Measurements from ENCODE around the gene B3GAT3.
"Not testable (repeated sequence)": the region's sequence is repeated elsewhere in the genome, so short reads cannot be mapped to it uniquely, and the experiment has no call there.

B3GAT3 gene

DNA sequence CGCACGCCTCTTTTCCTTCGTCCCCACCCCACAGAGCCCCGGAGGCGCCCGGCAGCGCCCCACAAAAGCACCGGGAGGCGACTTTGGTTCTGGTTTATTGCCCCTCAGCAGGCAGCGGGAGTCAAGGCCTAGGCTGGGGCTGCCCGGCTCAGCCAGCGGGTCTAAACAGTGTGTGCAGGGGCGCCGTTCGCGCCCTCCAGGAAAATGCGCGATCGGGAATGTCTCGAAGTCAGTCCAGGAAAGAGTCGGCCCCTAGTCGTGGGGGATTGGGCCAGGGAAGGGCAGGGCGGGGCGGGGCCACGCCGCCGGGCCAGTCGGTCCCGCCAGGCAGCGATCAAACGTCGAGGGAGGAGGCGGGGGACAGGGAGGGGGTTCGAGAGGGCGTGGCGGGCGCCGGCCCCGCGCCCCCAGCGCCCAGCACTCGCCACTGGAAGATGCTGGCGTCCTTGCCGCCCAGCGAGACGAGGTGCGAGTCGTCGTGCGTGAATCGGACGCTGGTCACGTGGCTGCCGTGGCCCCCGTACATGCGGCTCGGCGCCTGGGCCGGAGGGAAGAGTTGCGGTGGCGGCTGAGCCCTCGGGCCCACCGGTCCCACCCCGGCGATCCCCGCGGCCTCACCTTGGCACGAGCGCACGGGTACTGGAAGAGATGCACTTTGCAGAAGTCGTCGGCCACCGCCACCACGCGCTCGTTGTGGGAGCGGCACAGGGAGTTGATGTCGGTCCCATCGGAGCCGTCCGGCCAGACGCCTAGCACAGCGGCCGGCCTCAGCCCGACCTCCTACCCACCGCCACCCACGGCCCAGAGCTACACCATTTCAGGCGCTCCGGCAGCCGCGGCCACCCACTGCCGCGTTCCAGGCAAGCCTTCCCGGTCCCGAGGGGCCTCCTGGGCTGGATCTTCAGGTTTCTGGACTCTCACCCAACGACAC lies 19.4 kb downstream of the B3GAT3 start:
- peak; percentile 72 for DNase-seq

DNA sequence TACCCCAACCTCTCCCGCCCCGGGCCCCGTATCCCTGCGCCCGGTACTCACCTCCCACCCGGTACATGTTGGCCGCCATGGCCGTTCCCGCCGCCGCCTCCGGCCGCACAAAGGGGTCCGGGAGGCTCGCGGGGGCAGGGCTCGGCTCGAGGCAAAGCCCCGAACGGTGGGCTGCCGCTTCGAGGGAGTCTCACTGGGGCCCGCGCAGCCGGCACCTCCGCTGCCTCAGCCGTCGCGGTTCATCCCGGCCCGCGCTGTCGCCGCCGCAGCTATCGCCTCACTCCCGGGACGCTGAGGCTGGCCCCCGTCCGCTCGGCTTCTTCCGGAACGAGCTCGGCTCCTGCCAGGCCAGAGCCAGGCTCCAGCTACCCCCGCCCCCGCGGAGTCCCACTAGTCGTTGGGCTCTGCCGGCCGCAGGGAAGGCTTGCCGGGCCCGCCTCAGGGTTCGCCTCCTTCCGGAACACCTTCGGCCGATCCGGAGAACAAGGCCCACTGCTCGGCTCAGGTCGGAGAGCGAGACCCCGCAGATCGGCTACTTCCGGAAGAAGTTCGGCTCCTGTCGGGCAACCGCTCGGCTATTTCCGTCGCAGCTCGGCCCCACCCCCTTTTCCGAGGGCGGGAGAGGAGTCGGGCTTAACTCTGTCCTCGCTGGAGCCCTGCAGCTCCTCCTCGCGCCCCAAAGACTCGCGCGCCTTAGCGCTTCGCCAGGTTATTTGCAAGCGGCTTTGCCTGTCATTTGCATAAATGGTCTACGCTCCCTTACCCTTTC lies 20.2 kb downstream of the B3GAT3 start, which contains the start of gene MTA2:
TSS of gene MTA2 (minus strand) at position 494 of the 769 bp plus-strand sequence. CDS start at position 79, 415 bp downstream.
- peak; percentile 97 for DNase-seq

- no peak for DNase-seq
Observed at GRCh38 chr11:62601122-62601371, 20.7 kb downstream of the B3GAT3 start.

DNA sequence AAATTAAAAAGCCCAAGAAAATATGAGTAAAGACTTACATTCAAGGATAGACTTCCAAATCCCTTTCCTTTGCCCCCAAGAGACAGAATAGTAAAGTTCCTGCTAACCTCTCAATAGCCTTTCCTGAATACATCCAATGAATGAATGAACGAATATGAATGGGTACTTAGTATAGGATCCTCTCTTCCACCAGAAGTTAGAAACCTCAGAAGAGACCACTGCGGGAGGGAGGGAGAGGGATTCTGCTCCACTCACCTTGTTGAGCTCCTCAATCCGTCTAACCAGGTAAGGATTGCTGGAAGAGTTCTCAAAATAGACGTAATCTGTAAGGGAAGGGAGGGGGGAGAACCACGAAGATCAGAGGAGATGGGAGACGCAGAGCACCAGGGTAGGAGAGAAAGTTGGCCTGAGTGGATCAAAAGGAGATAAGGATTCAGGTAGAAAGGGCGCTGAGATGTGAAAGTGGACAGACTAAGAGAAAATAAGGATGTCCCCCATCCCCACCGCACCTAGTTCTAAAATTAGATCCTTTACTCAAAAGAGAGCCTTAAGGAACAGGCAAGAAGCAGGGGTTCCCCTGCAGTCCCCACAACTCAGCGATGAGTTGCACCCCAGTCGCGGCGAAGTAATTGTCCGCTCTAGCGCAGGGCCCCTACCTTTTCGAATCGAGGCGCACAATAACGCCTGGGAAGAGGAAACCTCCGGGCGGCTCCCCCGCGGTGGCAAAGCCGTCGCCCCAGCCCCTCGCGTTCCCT lies 21.2 kb downstream of the B3GAT3 start:
- no peak for DNase-seq

DNA sequence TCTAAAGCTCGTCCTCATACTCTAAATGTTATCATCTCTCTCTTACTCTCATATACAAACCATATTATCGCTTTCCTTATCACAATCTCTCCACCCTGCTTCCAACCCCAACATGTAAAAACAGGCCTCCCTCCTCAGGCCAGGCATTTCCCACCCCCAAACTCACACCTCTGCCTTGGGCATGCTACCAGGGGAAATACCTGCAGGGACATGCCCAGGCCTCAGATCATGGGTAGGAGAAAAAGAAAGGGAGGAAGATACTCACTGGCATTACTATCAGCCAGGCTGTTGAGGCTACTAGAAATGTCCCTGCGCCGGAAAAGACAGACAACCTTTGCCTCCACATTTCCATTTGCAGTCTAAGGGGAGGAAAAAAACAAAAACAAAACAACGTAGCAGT lies 21.9 kb downstream of the B3GAT3 start:
- DNase-seq, result no peak

DNA sequence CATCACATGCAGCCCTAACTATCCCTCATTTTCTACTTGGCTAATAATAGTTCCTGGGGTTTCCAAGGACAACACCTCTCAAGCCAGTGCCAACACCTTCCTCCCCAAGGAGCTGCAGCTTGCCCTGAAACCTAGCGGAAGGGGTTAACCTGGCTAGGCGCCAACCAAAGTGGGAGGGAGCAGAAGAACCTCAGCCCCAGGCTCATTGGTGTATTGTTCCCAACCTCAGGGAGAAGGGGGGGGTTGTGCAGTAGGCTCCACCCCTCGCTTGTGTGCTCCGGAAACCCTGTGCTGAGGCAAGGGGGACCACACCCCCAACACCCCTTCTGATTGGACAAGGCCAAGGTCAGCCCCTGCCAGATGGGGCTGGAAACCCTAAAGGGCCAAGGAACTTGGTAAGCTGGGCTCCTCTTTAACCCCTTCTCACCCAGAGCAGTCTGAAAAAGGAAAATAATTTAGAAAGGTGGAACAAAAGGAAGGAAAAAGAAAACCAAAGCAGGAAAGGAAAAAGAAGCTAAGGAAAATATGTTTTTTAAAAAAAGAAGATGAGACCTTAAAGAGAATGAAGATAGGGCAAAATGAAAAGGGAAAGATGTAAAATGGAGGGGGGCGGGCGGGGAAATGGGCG lies 22.6 kb downstream of the B3GAT3 start:
- DNase-seq, result peak; percentile 99

- no peak for DNase-seq
Observed at GRCh38 chr11:62595124-62595523, 26.7 kb downstream of the B3GAT3 start.

DNA sequence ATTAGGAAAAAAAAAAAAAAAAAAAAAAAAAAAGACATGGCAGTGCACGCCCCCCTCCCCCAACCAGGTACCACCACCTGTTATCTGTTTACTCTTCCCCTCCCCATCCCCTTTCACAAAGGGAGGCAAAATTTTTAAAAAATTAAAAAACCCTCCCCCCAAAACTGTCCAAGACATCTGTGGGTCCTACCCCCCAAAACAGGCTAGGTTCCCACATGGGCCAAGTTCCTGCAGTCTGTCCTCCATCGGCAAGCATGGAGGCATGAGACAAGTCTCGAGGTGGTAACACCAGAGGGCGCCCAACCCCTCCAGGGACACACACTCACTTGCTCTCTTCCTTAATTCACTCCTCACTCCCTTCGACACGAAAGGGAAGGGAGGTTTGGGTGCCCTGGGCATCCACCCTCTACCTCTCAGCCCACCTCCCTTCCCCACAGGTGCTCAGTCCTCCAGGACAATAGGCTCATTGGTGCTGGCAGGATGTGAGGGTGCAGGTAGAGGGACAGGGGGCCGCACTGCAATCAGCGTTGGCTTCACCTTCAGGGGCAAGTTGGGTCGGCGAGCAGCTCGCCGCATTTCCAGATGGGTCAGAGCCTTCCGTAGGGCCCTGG lies 28.2 kb downstream of the B3GAT3 start:
- DNase-seq, result peak; percentile 41

DNA sequence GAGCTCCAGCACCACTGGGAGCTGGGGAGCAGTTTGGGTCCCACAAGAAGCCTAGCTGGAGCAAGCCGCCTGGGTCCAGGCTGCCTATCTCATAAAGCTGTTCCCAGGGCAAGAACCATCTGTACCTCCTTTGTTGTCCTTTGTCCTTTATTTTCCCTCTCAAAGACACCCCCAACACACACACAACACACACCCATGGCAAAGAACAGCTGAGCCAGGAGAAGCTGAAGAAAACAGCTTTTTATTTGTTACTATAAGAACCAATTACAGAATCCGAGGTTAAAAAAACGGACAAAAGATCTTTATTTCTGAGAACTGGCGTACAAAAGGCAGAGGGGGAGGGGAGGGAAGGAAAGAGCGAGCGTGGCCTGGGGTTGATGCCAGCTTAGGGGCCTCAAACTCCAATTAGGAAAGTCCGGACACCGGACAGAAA lies 28.8 kb downstream of the B3GAT3 start:
- no peak for DNase-seq

DNA sequence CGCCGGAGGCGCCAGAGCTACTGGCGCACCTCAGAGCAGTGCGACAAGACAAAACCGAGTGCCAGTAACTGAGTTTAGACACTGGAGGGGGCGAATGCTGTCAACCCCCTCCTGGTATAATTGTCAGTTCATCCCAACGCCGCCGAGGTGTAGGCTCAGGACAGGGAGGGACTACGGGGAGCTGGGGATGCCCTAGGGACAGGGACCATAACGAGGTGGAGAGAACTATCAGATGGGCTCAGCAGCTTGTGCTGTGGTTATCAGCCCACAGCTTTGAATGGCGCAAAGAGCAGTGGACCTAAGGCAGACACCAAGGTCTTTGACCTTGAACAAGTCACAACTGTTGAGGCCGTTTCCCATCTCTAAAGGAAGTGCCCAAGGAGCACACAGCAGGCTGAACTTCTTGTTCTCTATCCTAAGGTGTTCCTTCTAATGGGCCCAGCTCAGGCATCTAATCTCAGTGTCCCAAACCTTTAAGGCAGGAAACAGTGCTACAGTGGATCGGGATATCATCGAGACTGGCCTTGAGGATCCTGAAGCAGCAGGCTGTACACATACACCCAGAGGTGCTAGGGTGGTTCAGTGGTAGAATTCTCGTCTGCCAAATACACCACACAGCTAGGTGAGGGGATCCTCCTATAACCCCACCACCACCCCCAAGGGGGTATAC lies 29.5 kb downstream of the B3GAT3 start:
- DNase-seq, result no peak

- DNase-seq, result peak; percentile 99
Observed at GRCh38 chr11:62591448-62592145, 30.2 kb downstream of the B3GAT3 start, which contains the start of gene TUT1. Gene TUT1 (minus strand): TSS chr11:62591523. CDS start chr11:62591485, 38 bp downstream.

- no peak for DNase-seq
Observed at GRCh38 chr11:62588966-62589637, 32.7 kb downstream of the B3GAT3 start.

GRCh38 chr11:62585356-62585755 lies 36.4 kb downstream of the B3GAT3 start:
- DNase-seq, result not testable (repeated sequence)

GRCh38 chr11:62581735-62582134 lies 40.1 kb downstream of the B3GAT3 start:
- not testable (repeated sequence) for DNase-seq

GRCh38 chr11:62580959-62581715 lies 40.6 kb downstream of the B3GAT3 start:
- DNase-seq, result no peak

DNA sequence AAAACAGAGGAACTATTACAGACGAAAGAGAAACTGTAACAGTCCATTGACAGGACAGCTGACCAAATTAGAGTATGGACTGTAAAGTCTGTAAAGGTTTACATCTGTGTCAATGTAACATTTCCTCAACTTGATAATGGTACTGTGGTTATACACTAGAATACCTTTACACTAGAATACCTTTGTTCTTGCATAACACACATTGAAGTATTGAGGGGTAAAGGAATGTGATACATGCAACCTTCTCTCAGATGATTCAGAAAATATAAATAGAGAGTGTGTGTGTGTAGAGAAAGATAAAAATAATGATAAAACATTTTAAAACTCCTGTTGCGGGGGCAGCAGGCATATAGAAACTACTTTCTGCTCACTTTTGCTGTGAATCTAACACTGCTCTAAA lies 42.5 kb downstream of the B3GAT3 start:
- no peak for DNase-seq

- no peak for DNase-seq
Observed at GRCh38 chr11:62578541-62578940, 43.2 kb downstream of the B3GAT3 start.

GRCh38 chr11:62577046-62577714 lies 44.6 kb downstream of the B3GAT3 start:
- no peak for DNase-seq

GRCh38 chr11:62575837-62576236 lies 45.9 kb downstream of the B3GAT3 start:
- no peak for DNase-seq
